Activated gamma-delta T cell treated with anti-CD3 and anti-CD28 coated beads, Interleukin-2, amount 50 U/mL, for 16 hours (primary cell): ENCODE data around the gene DLX6.
"Not testable (repeated sequence)": the region's sequence is repeated elsewhere in the genome, so short reads cannot be mapped to it uniquely, and the experiment has no call there.

ENCODE experiments used
- DNase-seq: peaks from one replicate; pipeline ENCODE4 v3.0.0-alpha.2; 2020; ENCODE audit warnings: low read depth

DLX6 gene

GRCh38 chr7:97024209-97025129 lies 19.1 kb downstream of the DLX6 start, which contains the start of gene DLX5:
Gene DLX5 (minus strand): TSS chr7:97024831. CDS start chr7:97024623, 208 bp downstream.
- DNase-seq = no peak

- DNase-seq = no peak
Measured at GRCh38 chr7:97025130-97025499, 19.8 kb downstream of the DLX6 start.

- no peak for DNase-seq
Measured at GRCh38 chr7:97025983-97026714, 20.8 kb downstream of the DLX6 start.

- DNase-seq = no peak
Measured at GRCh38 chr7:97026715-97027426, 21.5 kb downstream of the DLX6 start.

GRCh38 chr7:97027427-97028234 lies 22.3 kb downstream of the DLX6 start:
- peak; percentile 42 for DNase-seq

- not testable (repeated sequence) for DNase-seq
Measured at GRCh38 chr7:97034213-97034852, 29.0 kb downstream of the DLX6 start.

GRCh38 chr7:97039374-97040065 lies 34.2 kb downstream of the DLX6 start:
- no peak for DNase-seq

GRCh38 chr7:97043281-97043680 lies 37.9 kb downstream of the DLX6 start:
- no peak for DNase-seq
